Muscle layer of duodenum (tissue), 2 donors: ENCODE results near the gene PLA2G4E.

Source experiments
- H3K27ac ChIP-seq: one replicate; pipeline ENCODE4 v1.7.0; 2013; ENCODE audit warnings: mild to moderate bottlenecking, low read length
- H3K27me3 ChIP-seq: one replicate; pipeline ENCODE4 v1.7.0; 2013; ENCODE audit warnings: low read depth, mild to moderate bottlenecking, control low read depth, low read length
- H3K36me3 ChIP-seq, 2 donors: one replicate each; pipeline ENCODE4 v1.7.0; 2013; ENCODE audit warnings: low read length in 2 of 2, control low read depth in 1 of 2, mild to moderate bottlenecking in 1 of 2; ENCODE audit not compliant: insufficient read depth in 2 of 2, control insufficient read depth in 1 of 2
- H3K4me1 ChIP-seq, 2 donors: one replicate each; pipeline ENCODE4 v1.7.0; 2013; ENCODE audit warnings: low read length in 2 of 2, mild to moderate bottlenecking in 2 of 2, control low read depth in 1 of 2, moderate library complexity in 1 of 2; ENCODE audit not compliant: insufficient read depth in 2 of 2, control insufficient read depth in 1 of 2
- H3K4me3 ChIP-seq, 2 donors: one replicate each; pipeline ENCODE4 v1.7.0; 2013; ENCODE audit warnings: low read length in 2 of 2, low read depth in 1 of 2, mild to moderate bottlenecking in 1 of 2
- H3K9me3 ChIP-seq, 2 donors: one replicate each; pipeline ENCODE4 v1.7.0; 2013; ENCODE audit warnings: low read length in 2 of 2, control low read depth in 1 of 2, mild to moderate bottlenecking in 1 of 2; ENCODE audit not compliant: control insufficient read depth in 1 of 2
- donor health status: healthy.

PLA2G4E gene

GRCh38 chr15:41980654-41981323, 40.1 kb downstream of the PLA2G4E start:
- H3K4me1 ChIP-seq = peaks cover 0 to 6% of the 10 kb centered on the region in 2 donors
- no peak overlapping the region for H3K27ac ChIP-seq
- H3K36me3 ChIP-seq = no peaks in the 10 kb centered on the region
- no peaks in the 10 kb centered on the region for H3K27me3 ChIP-seq
- H3K4me3 ChIP-seq = no peak overlapping the region
- no peaks in the 10 kb centered on the region for H3K9me3 ChIP-seq

GRCh38 chr15:41979493-41980266, 41.2 kb downstream of the PLA2G4E start:
- Histone ChIP-seq H3K4me3 (no peak overlapping the region), H3K4me1 (peaks cover 0 to 6% of the 10 kb centered on the region in 2 donors), H3K27ac (no peak overlapping the region)

GRCh38 chr15:41978534-41978933, 42.3 kb downstream of the PLA2G4E start:
- Histone ChIP-seq H3K9me3 (no peaks in the 10 kb centered on the region), H3K36me3 (no peaks in the 10 kb centered on the region), H3K27me3 (no peaks in the 10 kb centered on the region), H3K4me1 (peaks cover 0 to 6% of the 10 kb centered on the region in 2 donors), H3K27ac (no peak overlapping the region), H3K4me3 (no peak overlapping the region)

More at GRCh38 chr15:41979493-41980266, 41.2 kb downstream of the PLA2G4E start:
- H3K9me3 ChIP-seq = no peaks in the 10 kb centered on the region
- no peaks in the 10 kb centered on the region for H3K27me3 ChIP-seq
- H3K36me3 ChIP-seq = no peaks in the 10 kb centered on the region

GRCh38 chr15:41977757-41978383, 43.0 kb downstream of the PLA2G4E start:
- Histone ChIP-seq H3K36me3 (no peaks in the 10 kb centered on the region), H3K4me3 (no peak overlapping the region), H3K9me3 (no peaks in the 10 kb centered on the region), H3K27ac (no peak overlapping the region), H3K27me3 (no peaks in the 10 kb centered on the region), H3K4me1 (peaks cover 0 to 6% of the 10 kb centered on the region in 2 donors)

- Histone ChIP-seq H3K36me3 (no peaks in the 10 kb centered on the region), H3K9me3 (no peaks in the 10 kb centered on the region), H3K4me3 (no peak overlapping the region), H3K27me3 (no peaks in the 10 kb centered on the region), H3K4me1 (peaks cover 0 to 3% of the 10 kb centered on the region in 2 donors), H3K27ac (no peak overlapping the region)
These were observed 45.2 kb downstream of the PLA2G4E start for GRCh38 chr15:41975669-41976068.

GRCh38 chr15:41974041-41974440, 46.8 kb downstream of the PLA2G4E start:
- H3K4me3 ChIP-seq = no peak overlapping the region
- H3K27ac ChIP-seq = no peak overlapping the region
- no peaks in the 10 kb centered on the region for H3K27me3 ChIP-seq

GRCh38 chr15:41972253-41973242, 48.3 kb downstream of the PLA2G4E start, which contains the start of gene EHD4:
Gene EHD4, minus strand, starts transcription at chr15:41972557. Its CDS starts 63 bp downstream, at chr15:41972494.
- Histone ChIP-seq H3K4me3 (peak within 1 kb of the TSS; percentile 87 to 90), H3K27me3 (no peaks in the 10 kb centered on the region), H3K9me3 (no peaks in the 10 kb centered on the region), H3K27ac (peak within 1 kb of the TSS; percentile 90), H3K4me1 (peaks cover 3 to 8% of the 10 kb centered on the region in 2 donors), H3K36me3 (no peaks in the 10 kb centered on the region)

More at GRCh38 chr15:41974041-41974440, 46.8 kb downstream of the PLA2G4E start:
- Histone ChIP-seq H3K36me3 (no peaks in the 10 kb centered on the region), H3K4me1 (peaks cover 3 to 8% of the 10 kb centered on the region in 2 donors), H3K9me3 (no peaks in the 10 kb centered on the region)

- peak overlapping the region; percentile 87 to 90 for H3K4me3 ChIP-seq
These were observed 49.0 kb downstream of the PLA2G4E start for GRCh38 chr15:41971895-41972252.

GRCh38 chr15:41971089-41971894, 49.5 kb downstream of the PLA2G4E start:
- no peaks in the 10 kb centered on the region for H3K27me3 ChIP-seq
- H3K36me3 ChIP-seq = no peaks in the 10 kb centered on the region
- H3K4me1 ChIP-seq = peaks cover 6 to 14% of the 10 kb centered on the region in 2 donors
- peak overlapping the region; percentile 43 for H3K27ac ChIP-seq
- H3K9me3 ChIP-seq = no peaks in the 10 kb centered on the region
- H3K4me3 ChIP-seq = peak overlapping the region; percentile 87 to 90

More at GRCh38 chr15:41971895-41972252, 49.0 kb downstream of the PLA2G4E start:
- peak overlapping the region; percentile 43 for H3K27ac ChIP-seq
- peaks cover 3 to 11% of the 10 kb centered on the region in 2 donors for H3K4me1 ChIP-seq
- H3K9me3 ChIP-seq = no peaks in the 10 kb centered on the region
- H3K36me3 ChIP-seq = no peaks in the 10 kb centered on the region
- no peaks in the 10 kb centered on the region for H3K27me3 ChIP-seq

GRCh38 chr15:41970456-41970855, 50.4 kb downstream of the PLA2G4E start:
- H3K9me3 ChIP-seq = no peaks in the 10 kb centered on the region
- H3K36me3 ChIP-seq = no peaks in the 10 kb centered on the region
- peak overlapping the region; percentile 20 to 87 for H3K4me3 ChIP-seq
- peaks cover 11 to 14% of the 10 kb centered on the region in 2 donors for H3K4me1 ChIP-seq
- H3K27ac ChIP-seq = peak overlapping the region; percentile 43
- H3K27me3 ChIP-seq = no peaks in the 10 kb centered on the region
